Peyer's patch (tissue), 4 donors: ENCODE measurements around the gene GLIS2.

Experiments
- POLR2A ChIP-seq, 2 donors: fragments of 450-650 bp; IDR thresholded peaks; one replicate each; pipeline ENCODE4 v1.5.1; 2017; ENCODE audit warnings: antibody characterized with exemption in 2 of 2, mild to moderate bottlenecking in 2 of 2, moderate library complexity in 2 of 2
- TF ChIP-seq, protein P1 (sequence below), 6 experiments: fragments of 450-650 bp in 4 of 6; fragments of 200-600 bp in 2 of 6; sonication (generic) in 1 of 6; IDR thresholded peaks; one replicate each; pipeline ENCODE4 v1.5.1; 2017 to 2019; ENCODE audit warnings: antibody characterized with exemption in 6 of 6, mild to moderate bottlenecking in 3 of 6, moderate library complexity in 1 of 6

GRCh38 chr16:4328046-4328781 lies 12.3 kb downstream of the GLIS2 start:
- no peak for TF ChIP-seq POLR2A (IDR thresholded peaks at IDR 0.05)
- TF ChIP-seq, protein P1, sequence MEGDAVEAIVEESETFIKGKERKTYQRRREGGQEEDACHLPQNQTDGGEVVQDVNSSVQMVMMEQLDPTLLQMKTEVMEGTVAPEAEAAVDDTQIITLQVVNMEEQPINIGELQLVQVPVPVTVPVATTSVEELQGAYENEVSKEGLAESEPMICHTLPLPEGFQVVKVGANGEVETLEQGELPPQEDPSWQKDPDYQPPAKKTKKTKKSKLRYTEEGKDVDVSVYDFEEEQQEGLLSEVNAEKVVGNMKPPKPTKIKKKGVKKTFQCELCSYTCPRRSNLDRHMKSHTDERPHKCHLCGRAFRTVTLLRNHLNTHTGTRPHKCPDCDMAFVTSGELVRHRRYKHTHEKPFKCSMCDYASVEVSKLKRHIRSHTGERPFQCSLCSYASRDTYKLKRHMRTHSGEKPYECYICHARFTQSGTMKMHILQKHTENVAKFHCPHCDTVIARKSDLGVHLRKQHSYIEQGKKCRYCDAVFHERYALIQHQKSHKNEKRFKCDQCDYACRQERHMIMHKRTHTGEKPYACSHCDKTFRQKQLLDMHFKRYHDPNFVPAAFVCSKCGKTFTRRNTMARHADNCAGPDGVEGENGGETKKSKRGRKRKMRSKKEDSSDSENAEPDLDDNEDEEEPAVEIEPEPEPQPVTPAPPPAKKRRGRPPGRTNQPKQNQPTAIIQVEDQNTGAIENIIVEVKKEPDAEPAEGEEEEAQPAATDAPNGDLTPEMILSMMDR (IDR thresholded peaks at IDR 0.05): peak in 4 of 6 experiments; percentile 46 to 55 (median 50)
